Measurements from ENCODE around the gene KIRREL3. TPM values are rescaled to one million over a fixed set of nuclear protein-coding genes. Genes with fewer than 3 reads are reported as not detected.

The KIRREL3 gene
- total and polyA plus RNA-seq, 2 of the 8 experiments (the other 6 are each of a cell fraction or from before 2014, with no cell fraction given): 0.29 to 0.32 TPM

GRCh38 chr11:126753990-126754389 lies 246.6 kb downstream of the KIRREL3 start:
- ChIA-PET POLR2A (ENCODE audit: partially characterized antibody) (no interaction called here), CTCF (ENCODE audit: partially characterized antibody) (interaction anchor here (0.8 to 2.3 kb wide), 3 partner anchors 12 to 181 kb away, joined by 3 to 7 read pairs (median 3); no protein-coding TSS in a partner anchor)
- H2AK5ac ChIP-seq (ENCODE audit: low read depth, low read length): no peak overlapping the region
- H4K91ac ChIP-seq (replicated peaks; ENCODE audit: insufficient read length, low read length): no peak overlapping the region
- H3K23ac ChIP-seq (ENCODE audit: insufficient read length): no peak overlapping the region
- no peak overlapping the region for H3K4ac ChIP-seq (replicated peaks; ENCODE audit: insufficient read length, low read depth, low read length)
- H2BK5ac ChIP-seq (ENCODE audit: low read depth, low read length): no peak overlapping the region
- DNase-seq (ENCODE audit: low read depth in 1 of 2, low spot score in 2 of 2) (no peak), FAIRE-seq (no peak)
- H3K23me2 ChIP-seq (ENCODE audit: low read depth, low read length): no peaks in the 10 kb centered on the region
- no peaks in the 10 kb centered on the region for H3K79me2 ChIP-seq (ENCODE audit: control insufficient read depth in 1 of 2, insufficient read depth in 2 of 2, low read length in 2 of 2)
- H2AFZ ChIP-seq (ENCODE audit: low read length): no peak overlapping the region
- H3K79me1 ChIP-seq (ENCODE audit: low read depth, low read length): no peaks in the 10 kb centered on the region
- no peaks in the 10 kb centered on the region for H3K4me1 ChIP-seq (replicated peaks in 1 of 4; ENCODE audit: control insufficient read depth in 3 of 4, insufficient read depth in 4 of 4, low read length in 3 of 4)
- no peak overlapping the region for H2BK20ac ChIP-seq (ENCODE audit: low read length)
- no peak overlapping the region for H3K4me2 ChIP-seq (ENCODE audit: insufficient read depth in 1 of 2, low read depth in 2 of 2, low read length in 2 of 2)
- H3K9ac ChIP-seq (replicated peaks in 1 of 4; ENCODE audit: extremely low read depth in 1 of 4, low read depth in 3 of 4, low read length in 3 of 4): no peak overlapping the region
- no peak overlapping the region for H2BK15ac ChIP-seq (ENCODE audit: low read length)
- no peak overlapping the region for H3K14ac ChIP-seq (ENCODE audit: insufficient read length)
- H4K5ac ChIP-seq (ENCODE audit: insufficient read length, low read depth, low read length): no peak overlapping the region
- no peaks in the 10 kb centered on the region; a peak in 1 of 4 replicates for H3K9me3 ChIP-seq (ENCODE audit: insufficient read depth in 2 of 2, low read depth in 1 of 2, low read length in 1 of 2)
- no peak overlapping the region for H2BK12ac ChIP-seq (ENCODE audit: low read depth, low read length)
- H4K8ac ChIP-seq (ENCODE audit: extremely low read depth, insufficient read depth, low read length): no peak overlapping the region
- no peak overlapping the region for H3K4me3 ChIP-seq (ENCODE audit: extremely low read depth in 1 of 4, insufficient read depth in 2 of 4, low read depth in 3 of 4, low read length in 4 of 4)
- no peaks in the 10 kb centered on the region for H3K36me3 ChIP-seq (ENCODE audit: control insufficient read depth in 2 of 4, insufficient read depth in 4 of 4, low read length in 3 of 4)
- H3K27me3 ChIP-seq (replicated peaks in 1 of 4; ENCODE audit: control insufficient read depth in 3 of 4, extremely low read depth in 1 of 4, insufficient read depth in 3 of 4, low read length in 3 of 4): no peaks in the 10 kb centered on the region
- H2BK120ac ChIP-seq (replicated peaks; ENCODE audit: low read depth, low read length): no peak overlapping the region
- H4K20me1 ChIP-seq (replicated peaks in 1 of 2; ENCODE audit: control insufficient read depth in 1 of 2, insufficient read depth in 2 of 2, low read length in 2 of 2): no peaks in the 10 kb centered on the region
- H3K27ac ChIP-seq (ENCODE audit: low read depth, low read length): no peak overlapping the region
- H3K18ac ChIP-seq (ENCODE audit: extremely low read depth, low read length): no peak overlapping the region
- 91% methylated on average over 1 of the region's 1 CpG; no CpG with 5 or more reads in 1 of the 2 experiments for WGBS, 2 experiments (ENCODE audit: extremely low coverage in 1 of 2, insufficient coverage in 1 of 2, insufficient read length in 1 of 2, insufficient replicate concordance in 2 of 2, low coverage in 1 of 2, low lambda C conversion rate in 2 of 2, missing lambda C conversion rate in 1 of 2)
- H3K56ac ChIP-seq (replicated peaks; ENCODE audit: insufficient read length, low read depth, low read length): no peak overlapping the region
- TF ChIP-seq ATF3 (IDR thresholded peaks at IDR 0.05; ENCODE audit: insufficient read depth, low read depth, low read length) (no peak), CBX5 (IDR thresholded peaks at IDR 0.05; ENCODE audit: low read depth, low read length) (no peak), RFX5 (IDR thresholded peaks at IDR 0.05; ENCODE audit: borderline replicate concordance, low read depth, low read length) (no peak), ATF2 (IDR thresholded peaks at IDR 0.05; ENCODE audit: low read length) (no peak), EGR1 (IDR thresholded peaks at IDR 0.05; ENCODE audit: borderline replicate concordance, low read depth, low read length) (no peak), CREB1 (IDR thresholded peaks at IDR 0.05) (no peak), SIN3A (conservative IDR thresholded peaks at IDR 0.05 in 1 of 2, IDR thresholded peaks at IDR 0.05 in 1 of 2; ENCODE audit: low read depth in 1 of 2, low read length in 2 of 2) (no peak)

Measured in H1 (cell line).